RWPE1 (cell line): ENCODE results near the gene RNF6.

Experiments
- CTCF ChIA-PET: fragments of 350-600 bp; sonication (Branson Sonifier 250); formaldehyde crosslinking; extraction: SDS; loops from one replicate; lab custom pipeline; 2021; lab: Yijun Ruan, JAX
- POLR2A ChIA-PET: fragments of 400-600 bp; formaldehyde crosslinking; extraction: SDS; loops from one replicate; lab custom pipeline; 2020; ENCODE audit warnings: antibody characterized with exemption; ENCODE audit not compliant: low non-redundant PET; lab: Yijun Ruan, JAX
- DNase-seq: peaks from one replicate; pipeline ENCODE4 v3.0.0; 2012; ENCODE audit warnings: low spot score
- H3K27ac ChIP-seq: fragments of 450-650 bp; 2 replicates; pipeline ENCODE4 v1.5.1; 2017
- CTCF ChIP-seq: fragments of 450-650 bp; conservative IDR thresholded peaks from 2 replicates; pipeline ENCODE4 v1.5.1; 2017; ENCODE audit warnings: low read depth, mild to moderate bottlenecking

RNF6 gene

GRCh38 chr13:26221721-26222519 is at the start of gene RNF6:
Gene RNF6 (minus strand): TSS chr13:26222314. CDS start chr13:26219649, 2,665 bp downstream.
- TF ChIP-seq CTCF = no peak
- CTCF ChIA-PET = interaction anchor here (0.6 to 1.1 kb wide), 3 partner anchors 273 to 539 kb away, joined by 3 read pairs; partner anchors contain the start of gene GPR12
- POLR2A ChIA-PET = interaction anchor here (0.6 kb wide), 1 partner anchor 14 kb away, joined by 3 read pairs; no protein-coding TSS in a partner anchor
- peak within 1 kb of the TSS; percentile 95 for H3K27ac ChIP-seq
- peak; percentile 99 for DNase-seq

GRCh38 chr13:26270707-26271106 is 48.6 kb upstream of the RNF6 start:
- CTCF ChIA-PET = no interaction called here
- POLR2A ChIA-PET = no interaction called here
- TF ChIP-seq CTCF = no peak
- no peak overlapping the region for H3K27ac ChIP-seq
- DNase-seq = no peak

GRCh38 chr13:26266311-26266710 is 44.2 kb upstream of the RNF6 start:
- CTCF ChIA-PET = interaction anchor here (1.2 kb wide), 1 partner anchor 11 kb away, joined by 3 read pairs; no protein-coding TSS in a partner anchor
- no peak for DNase-seq
- H3K27ac ChIP-seq = no peak overlapping the region
- POLR2A ChIA-PET = no interaction called here
- TF ChIP-seq CTCF = no peak

- no peak for TF ChIP-seq CTCF
- ChIA-PET CTCF (no interaction called here), POLR2A (no interaction called here)
- no peak overlapping the region for H3K27ac ChIP-seq
- no peak for DNase-seq
Measured at GRCh38 chr13:26262156-26262555, 40.0 kb upstream of the RNF6 start.

- no peak overlapping the region for H3K27ac ChIP-seq
- CTCF ChIA-PET = no interaction called here
- DNase-seq = no peak
- POLR2A ChIA-PET = no interaction called here
- no peak for TF ChIP-seq CTCF
Measured at GRCh38 chr13:26259634-26260033, 37.5 kb upstream of the RNF6 start.

- no peak for TF ChIP-seq CTCF
- no peak for DNase-seq
- no peak overlapping the region for H3K27ac ChIP-seq
- POLR2A ChIA-PET = no interaction called here
- CTCF ChIA-PET = no interaction called here
Measured at GRCh38 chr13:26257049-26257448, 34.9 kb upstream of the RNF6 start.
